Activated naive CD4-positive, alpha-beta T cell treated with anti-CD3 and anti-CD28 coated beads, Interleukin-2, amount 50 U/mL, for 72 hours (primary cell): ENCODE measurements around the gene HLA-B. TPM values are rescaled to one million over a fixed set of nuclear protein-coding genes. Genes with fewer than 3 reads are reported as not detected.
A peak's percentile ranks its signal among the peaks of the same experiment; 100 is the strongest.

Experiments used
- ATAC-seq, 2 donors: fragments of 150-1000 bp; cut with Tn5 transposase; 2 replicates each; pipeline ENCODE4 v1.10.0; 2021; ENCODE audit warnings: mild to moderate bottlenecking in 2 of 2, moderate library complexity in 2 of 2
- DNase-seq, 2 donors: peaks; one replicate each; pipeline ENCODE4 v3.0.0; 2021 to 2022; ENCODE audit warnings: low spot score in 2 of 2
- H3K27ac Mint-ChIP-seq, 2 donors: one replicate each; pipeline ENCODE4 v1.8.0; 2022; ENCODE audit warnings: mild to moderate bottlenecking in 2 of 2, mixed read lengths in 2 of 2
- H3K36me3 Mint-ChIP-seq, 2 donors: one replicate each; pipeline ENCODE4 v1.8.0; 2022; ENCODE audit warnings: mixed read lengths in 2 of 2
- H3K9me3 Mint-ChIP-seq, 2 donors: one replicate each; pipeline ENCODE4 v1.8.0; 2022; ENCODE audit warnings: mixed read lengths in 2 of 2
- total RNA-seq, 2 donors: library from RNA; stranded (reverse); gene quantifications; one replicate each; pipeline ENCODE4 v1.2.3, GENCODE V29; 2022

Gene HLA-B
- total RNA-seq, 2 donors from 2014 or later, result 2,668 to 4,981 TPM

GRCh38 chr6:31349301-31349700 is 7.7 kb downstream of the HLA-B start:
- H3K9me3 Mint-ChIP-seq, result no peaks in the 10 kb centered on the region
- H3K36me3 Mint-ChIP-seq, result peaks cover 14 to 22% of the 10 kb centered on the region in 2 donors
- no peak for DNase-seq
- ATAC-seq, result peak in 1 of 2 donors; percentile 0
- peak overlapping the region in 1 of 2 donors; percentile 22 for H3K27ac Mint-ChIP-seq

- H3K36me3 Mint-ChIP-seq, result peaks cover 8 to 9% of the 10 kb centered on the region in 2 donors
- H3K9me3 Mint-ChIP-seq, result peaks cover 6 to 8% of the 10 kb centered on the region in 2 donors
- no peak for ATAC-seq
- no peak for DNase-seq
- no peak overlapping the region for H3K27ac Mint-ChIP-seq
Observed at GRCh38 chr6:31345026-31345730, 11.8 kb downstream of the HLA-B start.

DNA sequence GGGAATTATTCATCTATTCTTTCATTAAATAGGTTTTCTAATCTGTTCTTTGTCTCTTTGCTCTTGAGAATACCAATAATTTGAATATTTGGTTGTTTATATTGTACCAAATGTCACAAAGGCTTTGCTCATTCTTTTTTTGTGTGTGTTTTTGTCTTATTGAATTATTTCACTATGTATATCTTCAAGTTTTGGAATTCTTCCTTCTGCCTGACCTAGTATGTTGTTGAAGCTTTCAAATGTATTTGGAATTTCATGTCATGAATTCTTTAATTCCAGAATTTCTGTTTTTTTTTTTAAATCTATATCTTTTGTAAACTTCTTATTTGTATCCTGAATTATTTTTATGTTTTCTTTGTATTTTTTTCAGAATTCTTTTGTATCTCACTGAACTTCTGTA is 16.8 kb downstream of the HLA-B start:
- no peak for DNase-seq
- Mint-ChIP-seq H3K9me3 (peaks cover 41 to 47% of the 10 kb centered on the region in 2 donors), H3K27ac (no peak overlapping the region), H3K36me3 (peaks cover 45 to 48% of the 10 kb centered on the region in 2 donors)
- no peak for ATAC-seq

DNA sequence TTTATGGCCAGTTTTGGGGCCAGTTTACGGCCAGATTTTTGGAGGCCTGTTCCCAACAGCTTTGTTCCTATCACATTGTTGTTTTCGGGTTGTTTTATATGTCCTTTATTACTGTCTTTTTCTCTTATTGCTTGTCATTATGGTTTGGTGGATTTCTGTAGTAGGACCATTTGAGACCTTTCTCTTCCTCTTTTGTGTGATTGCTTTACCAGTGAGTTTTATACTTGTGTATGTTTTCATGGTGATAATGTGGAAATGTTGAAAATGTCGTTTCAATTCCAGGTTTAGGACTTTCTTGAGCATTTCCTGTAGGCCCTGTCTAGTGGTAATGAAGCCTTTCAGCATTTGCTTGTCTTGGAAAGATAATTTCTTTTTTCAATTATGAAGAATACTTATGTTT is 17.8 kb downstream of the HLA-B start:
- DNase-seq (no peak), ATAC-seq (no peak)
- H3K9me3 Mint-ChIP-seq, result peaks cover 48 to 55% of the 10 kb centered on the region in 2 donors
- H3K36me3 Mint-ChIP-seq, result peaks cover 50 to 59% of the 10 kb centered on the region in 2 donors
- H3K27ac Mint-ChIP-seq, result peak overlapping the region in 1 of 2 donors; percentile 94

- Mint-ChIP-seq H3K36me3 (peaks cover 50 to 80% of the 10 kb centered on the region in 2 donors), H3K27ac (peak overlapping the region in 1 of 2 donors; percentile 94), H3K9me3 (peaks cover 48 to 63% of the 10 kb centered on the region in 2 donors)
- DNase-seq (no peak), ATAC-seq (no peak)
Observed at GRCh38 chr6:31336896-31337496, 20.0 kb downstream of the HLA-B start.

DNA sequence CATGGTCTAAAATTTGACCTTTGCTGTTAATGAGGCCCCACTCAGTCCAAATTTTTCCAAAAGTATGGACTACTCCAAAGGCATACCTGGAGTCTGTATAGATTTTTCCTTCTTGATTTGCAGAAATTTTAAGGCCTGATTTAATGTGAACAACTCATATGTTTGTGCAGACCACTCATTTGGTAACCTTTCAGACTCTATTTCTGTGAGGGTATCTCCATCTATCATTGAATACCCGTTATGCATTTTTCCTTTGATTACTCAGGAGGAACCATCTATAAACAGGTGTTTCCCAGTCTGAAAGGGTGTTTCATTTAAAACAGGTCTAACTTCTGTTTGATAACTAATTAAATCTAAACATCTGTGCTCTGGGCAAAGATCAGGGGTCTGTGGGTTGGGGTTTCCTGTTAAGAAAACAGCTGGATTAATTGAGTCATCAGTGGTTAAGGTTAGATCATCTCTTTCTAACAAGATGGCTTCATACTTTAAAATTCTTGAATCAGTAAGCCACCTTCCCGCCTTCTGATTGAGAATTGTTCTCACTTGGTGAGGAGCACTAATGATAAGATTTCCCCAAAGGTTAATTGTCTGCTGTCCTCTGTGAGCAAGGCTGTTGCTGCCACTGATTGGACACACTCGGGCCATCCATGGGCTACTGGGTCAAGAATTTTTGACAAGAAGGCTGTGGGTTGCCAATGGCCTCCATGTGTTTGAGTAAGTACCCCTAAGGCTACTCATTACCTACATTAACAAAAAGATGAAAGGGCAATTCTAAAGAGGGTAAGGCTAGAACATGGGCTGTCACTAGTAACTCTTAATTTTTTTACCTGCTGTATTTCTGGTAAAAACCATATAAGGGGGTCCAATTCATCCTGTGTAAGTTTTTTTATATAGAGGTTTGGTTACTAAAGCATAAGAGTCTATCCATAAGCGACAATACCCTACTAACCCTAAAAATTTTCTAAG is 24.1 kb downstream of the HLA-B start:
- ATAC-seq (peak; percentile 85 to 97), DNase-seq (peak in 1 of 2 donors; percentile 12)
- Mint-ChIP-seq H3K36me3 (peaks cover 44 to 79% of the 10 kb centered on the region in 2 donors), H3K27ac (peak overlapping the region; percentile 51 to 81), H3K9me3 (peaks cover 44 to 64% of the 10 kb centered on the region in 2 donors)

- no peak for DNase-seq
- ATAC-seq, result no peak
- peak overlapping the region; percentile 88 to 95 for H3K27ac Mint-ChIP-seq
- H3K9me3 Mint-ChIP-seq, result peaks cover 17 to 36% of the 10 kb centered on the region in 2 donors
- H3K36me3 Mint-ChIP-seq, result peaks cover 27 to 53% of the 10 kb centered on the region in 2 donors
Observed at GRCh38 chr6:31328355-31328960, 28.5 kb downstream of the HLA-B start.

- H3K27ac Mint-ChIP-seq, result peak overlapping the region in 1 of 2 donors; percentile 33
- ATAC-seq (peak in 1 of 2 donors; percentile 33), DNase-seq (no peak)
- H3K9me3 Mint-ChIP-seq, result peaks cover 0 to 11% of the 10 kb centered on the region in 2 donors
- H3K36me3 Mint-ChIP-seq, result peaks cover 8 to 14% of the 10 kb centered on the region in 2 donors
Observed at GRCh38 chr6:31321820-31322219, 35.2 kb downstream of the HLA-B start.

DNA sequence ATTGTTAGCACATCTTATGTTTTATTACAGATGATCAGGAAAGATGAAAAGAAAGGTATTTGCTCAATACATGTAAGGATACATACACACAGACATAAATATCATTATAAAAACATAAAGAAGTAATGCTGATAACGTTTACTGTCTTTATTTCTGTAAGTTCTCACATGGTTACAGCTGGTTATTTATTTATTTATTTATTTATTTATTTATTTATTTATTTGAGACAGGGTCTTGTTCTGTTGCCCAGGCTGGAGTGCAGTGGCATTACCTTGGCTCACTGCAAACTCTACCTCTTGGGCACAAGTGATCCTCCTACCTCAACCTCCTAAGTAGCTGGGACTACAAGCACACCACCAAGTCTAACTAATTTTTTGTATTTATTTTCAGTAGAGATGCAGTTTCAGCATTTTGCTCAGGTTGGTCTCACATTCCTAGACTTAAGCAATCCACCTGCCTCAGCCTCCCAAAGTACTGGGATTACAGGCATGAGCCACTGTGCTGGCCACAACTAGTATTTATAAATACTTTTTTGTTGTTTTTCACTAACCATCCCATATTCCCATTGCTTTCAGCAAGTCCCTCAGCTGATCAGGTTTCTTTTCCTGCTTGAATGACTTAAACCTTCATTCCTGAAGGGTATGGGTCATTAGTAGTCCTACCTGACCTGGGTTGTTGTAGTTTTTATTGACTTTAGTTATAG is 35.8 kb downstream of the HLA-B start:
- H3K9me3 Mint-ChIP-seq, result peaks cover 0 to 11% of the 10 kb centered on the region in 2 donors
- H3K36me3 Mint-ChIP-seq, result peaks cover 5 to 13% of the 10 kb centered on the region in 2 donors
- ATAC-seq, result no peak
- H3K27ac Mint-ChIP-seq, result no peak overlapping the region
- no peak for DNase-seq

- DNase-seq (no peak), ATAC-seq (no peak)
- Mint-ChIP-seq H3K36me3 (no peaks in the 10 kb centered on the region), H3K9me3 (no peaks in the 10 kb centered on the region), H3K27ac (no peak overlapping the region)
Observed at GRCh38 chr6:31317036-31317435, 39.9 kb downstream of the HLA-B start.

- H3K27ac Mint-ChIP-seq, result no peak overlapping the region
- no peak for ATAC-seq
Observed at GRCh38 chr6:31309641-31310040, 47.3 kb downstream of the HLA-B start.

DNA sequence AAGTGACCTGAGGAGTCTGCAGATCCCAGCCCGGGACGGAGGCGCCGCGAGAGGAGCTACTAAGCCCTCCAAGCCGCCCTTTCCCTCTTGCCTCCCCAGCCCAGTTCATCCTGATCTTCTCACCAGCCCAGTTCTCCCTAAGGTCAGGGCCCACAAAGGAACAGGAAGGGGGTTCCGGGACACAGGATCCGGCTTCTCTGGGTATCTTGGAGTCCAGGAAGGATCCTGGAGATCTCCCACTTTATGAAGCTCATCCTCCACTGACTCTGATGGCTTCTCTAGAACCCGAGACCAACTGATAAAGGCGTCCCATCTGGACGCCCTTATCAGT is 48.2 kb downstream of the HLA-B start:
- ATAC-seq, result no peak
- no peak for DNase-seq
- no peaks in the 10 kb centered on the region for H3K9me3 Mint-ChIP-seq
- peak overlapping the region in 1 of 2 donors; percentile 68 for H3K27ac Mint-ChIP-seq
- peaks cover 0 to 5% of the 10 kb centered on the region in 2 donors for H3K36me3 Mint-ChIP-seq

More at GRCh38 chr6:31309641-31310040, 47.3 kb downstream of the HLA-B start:
- no peak for DNase-seq
- no peaks in the 10 kb centered on the region for H3K9me3 Mint-ChIP-seq
- H3K36me3 Mint-ChIP-seq, result peaks cover 0 to 5% of the 10 kb centered on the region in 2 donors

DNA sequence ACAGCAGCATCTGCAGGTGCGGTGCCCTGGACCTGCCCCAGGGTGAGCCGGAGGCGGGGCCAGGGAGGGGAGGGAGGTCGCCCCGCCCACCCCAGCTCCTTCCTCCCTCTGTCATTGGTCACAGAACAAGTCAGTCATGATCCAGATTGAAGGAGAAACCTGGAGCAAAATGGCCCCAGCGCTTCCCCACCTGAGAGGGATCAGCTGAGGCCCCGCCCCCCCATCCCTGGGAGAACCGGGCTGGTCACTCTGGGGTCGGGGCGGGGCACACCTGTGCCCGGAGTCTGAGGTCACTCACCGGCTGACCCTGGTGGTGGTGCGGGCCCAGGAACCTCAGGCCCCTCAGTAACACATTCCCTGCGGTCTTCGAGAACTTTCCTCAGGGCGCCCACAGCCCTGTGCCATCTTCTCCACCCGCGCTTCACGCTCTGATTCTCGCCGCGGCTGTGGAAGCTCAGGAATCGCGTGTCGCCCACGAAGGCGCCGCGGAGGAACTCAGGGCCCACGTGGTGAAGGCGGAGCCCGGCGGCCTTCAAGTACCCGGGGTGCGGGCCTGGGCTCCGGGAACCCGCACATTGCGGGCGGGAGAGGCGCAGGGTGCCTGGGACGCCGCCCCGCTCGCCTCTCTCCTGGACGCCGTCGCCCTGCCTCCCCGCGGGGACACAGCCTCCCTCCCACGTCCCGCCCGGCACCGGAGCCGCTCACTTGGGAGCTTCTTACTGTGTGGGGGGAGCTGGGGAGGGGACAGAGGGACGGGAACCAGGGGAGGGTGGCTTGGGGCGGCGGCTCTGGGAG is 48.7 kb downstream of the HLA-B start:
- Mint-ChIP-seq H3K27ac (peak overlapping the region in 1 of 2 donors; percentile 68), H3K9me3 (no peaks in the 10 kb centered on the region), H3K36me3 (peaks cover 0 to 5% of the 10 kb centered on the region in 2 donors)
- ATAC-seq, result peak; percentile 79 to 81
- peak; percentile 54 to 72 for DNase-seq

DNA sequence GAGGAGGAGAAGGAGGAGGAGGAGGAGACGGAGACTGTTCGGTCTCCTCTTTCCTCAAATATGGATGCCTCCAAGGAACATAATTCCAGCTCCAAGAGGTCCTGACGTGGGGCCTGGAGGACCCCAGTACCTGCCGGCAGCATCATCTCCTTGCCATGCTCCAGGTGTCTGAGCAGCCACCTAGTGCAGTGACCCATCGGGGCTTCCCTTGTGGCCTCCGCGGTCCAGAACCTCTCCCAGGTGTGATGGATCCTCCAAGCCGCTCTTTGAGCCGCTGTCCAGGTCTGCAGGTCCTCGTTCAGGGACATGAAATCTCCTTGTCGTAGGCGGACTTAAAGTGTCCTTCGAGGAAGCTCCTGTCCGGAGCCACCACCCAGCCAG is 49.3 kb downstream of the HLA-B start:
- no peak overlapping the region for H3K27ac Mint-ChIP-seq

DNA sequence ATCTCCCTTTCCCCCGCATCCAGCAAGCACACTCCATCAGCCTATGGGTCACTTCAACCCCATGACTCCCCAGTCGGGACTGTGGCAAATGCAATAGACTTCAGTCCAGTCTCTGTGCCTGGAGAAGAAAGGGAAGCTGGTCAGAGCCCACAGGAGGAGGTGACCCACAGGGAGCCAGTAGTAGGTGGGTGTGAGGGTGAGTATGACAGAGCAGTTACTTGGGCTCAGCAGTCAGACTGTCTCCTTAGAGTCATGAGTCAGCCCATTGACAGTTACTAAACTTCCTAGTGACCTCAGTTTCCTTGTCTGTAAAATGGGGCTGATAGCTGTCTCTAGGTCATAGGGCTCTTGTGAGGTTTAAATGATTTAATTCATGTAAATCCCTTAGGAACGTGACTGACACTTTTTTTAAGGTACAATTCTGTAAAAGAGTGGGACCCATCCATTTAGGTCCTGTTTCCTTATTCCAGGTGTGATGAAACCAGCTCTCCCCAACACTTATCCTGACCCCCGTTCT is 51.2 kb downstream of the HLA-B start:
- ATAC-seq, result peak in 1 of 2 donors; percentile 73
- H3K36me3 Mint-ChIP-seq, result peaks cover 0 to 5% of the 10 kb centered on the region in 2 donors
- no peak for DNase-seq
- H3K27ac Mint-ChIP-seq, result no peak overlapping the region
- H3K9me3 Mint-ChIP-seq, result no peaks in the 10 kb centered on the region

More for the DNA sequence above, 49.3 kb downstream of the HLA-B start:
- DNase-seq (no peak), ATAC-seq (no peak)
- peaks cover 0 to 5% of the 10 kb centered on the region in 2 donors for H3K36me3 Mint-ChIP-seq
- H3K9me3 Mint-ChIP-seq, result no peaks in the 10 kb centered on the region
